Measurements from ENCODE around the gene ZNF674.

DNA sequence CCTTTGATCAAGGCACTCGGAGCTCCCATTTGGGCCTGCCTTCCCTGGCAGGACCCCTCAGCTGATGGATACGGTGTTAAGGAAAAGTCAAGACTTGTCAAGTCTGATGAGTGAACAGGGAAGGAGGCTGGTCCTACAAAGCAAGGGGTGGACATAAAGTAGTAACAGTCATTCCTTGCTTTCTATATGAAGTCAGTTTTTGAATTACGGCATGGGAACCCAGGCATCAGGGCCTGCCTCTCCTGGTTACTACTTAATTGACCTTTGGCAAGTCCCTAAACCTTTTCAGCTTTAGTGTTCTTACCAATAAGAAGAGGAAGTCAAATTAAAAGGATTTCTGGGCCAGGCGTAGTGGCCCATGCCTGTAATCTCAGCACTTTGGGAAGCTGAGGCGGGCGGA is 35.4 kb upstream of the ZNF674 start:
- TF ChIP-seq, protein P1, sequence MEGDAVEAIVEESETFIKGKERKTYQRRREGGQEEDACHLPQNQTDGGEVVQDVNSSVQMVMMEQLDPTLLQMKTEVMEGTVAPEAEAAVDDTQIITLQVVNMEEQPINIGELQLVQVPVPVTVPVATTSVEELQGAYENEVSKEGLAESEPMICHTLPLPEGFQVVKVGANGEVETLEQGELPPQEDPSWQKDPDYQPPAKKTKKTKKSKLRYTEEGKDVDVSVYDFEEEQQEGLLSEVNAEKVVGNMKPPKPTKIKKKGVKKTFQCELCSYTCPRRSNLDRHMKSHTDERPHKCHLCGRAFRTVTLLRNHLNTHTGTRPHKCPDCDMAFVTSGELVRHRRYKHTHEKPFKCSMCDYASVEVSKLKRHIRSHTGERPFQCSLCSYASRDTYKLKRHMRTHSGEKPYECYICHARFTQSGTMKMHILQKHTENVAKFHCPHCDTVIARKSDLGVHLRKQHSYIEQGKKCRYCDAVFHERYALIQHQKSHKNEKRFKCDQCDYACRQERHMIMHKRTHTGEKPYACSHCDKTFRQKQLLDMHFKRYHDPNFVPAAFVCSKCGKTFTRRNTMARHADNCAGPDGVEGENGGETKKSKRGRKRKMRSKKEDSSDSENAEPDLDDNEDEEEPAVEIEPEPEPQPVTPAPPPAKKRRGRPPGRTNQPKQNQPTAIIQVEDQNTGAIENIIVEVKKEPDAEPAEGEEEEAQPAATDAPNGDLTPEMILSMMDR (IDR thresholded peaks at IDR 0.05) = no peak
- no peak for TF ChIP-seq POLR2A (IDR thresholded peaks at IDR 0.05)
- TF ChIP-seq EP300 (IDR thresholded peaks at IDR 0.05) = no peak
- TF ChIP-seq POLR2AphosphoS5 (IDR thresholded peaks at IDR 0.05) = no peak

Data from stomach (tissue), 4 donors.